Epithelial cell of esophagus (primary cell): ENCODE results near the gene C10orf53.
"Not testable (repeated sequence)": the region's sequence is repeated elsewhere in the genome, so short reads cannot be mapped to it uniquely, and the experiment has no call there.

Experiments
- DNase-seq: peaks from one replicate; pipeline ENCODE4 v3.0.0; 2010; ENCODE audit warnings: low read depth
- H3K4me3 ChIP-seq: 2 replicates; pipeline ENCODE4 v1.5.1; 2011; ENCODE audit warnings: mild to moderate bottlenecking, low read length, control low read depth
- CTCF ChIP-seq: IDR thresholded peaks from 2 replicates; pipeline ENCODE4 v1.5.1; 2011; ENCODE audit warnings: low read depth, mild to moderate bottlenecking, low read length, control low read depth, inconsistent platforms; ENCODE audit not compliant: insufficient read depth; ENCODE audit errors: missing control alignments

C10orf53 gene

DNA sequence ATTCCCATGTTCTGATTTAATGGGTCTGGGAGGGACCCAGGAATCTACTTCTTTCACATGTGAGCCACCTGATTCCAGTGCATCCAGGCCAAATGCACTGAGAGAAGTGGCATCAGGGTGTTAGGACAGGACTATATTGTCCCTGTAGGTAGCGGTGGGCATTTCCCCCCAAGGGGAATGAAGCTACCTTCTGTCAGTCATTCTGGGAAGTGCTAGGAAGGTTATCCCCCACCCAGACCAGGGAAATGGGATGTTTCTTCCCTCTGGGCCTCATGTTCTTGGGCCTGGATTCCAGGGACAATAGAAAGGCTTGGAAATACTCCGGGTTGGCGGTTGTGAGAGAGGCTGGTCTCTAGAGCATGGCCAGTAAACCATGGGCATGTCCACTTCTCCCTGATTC, 20.8 kb downstream of the C10orf53 start:
- TF ChIP-seq CTCF, result no peak
- no peak overlapping the region for H3K4me3 ChIP-seq
- DNase-seq, result no peak

- DNase-seq, result no peak
- TF ChIP-seq CTCF, result no peak
- H3K4me3 ChIP-seq, result no peak overlapping the region
Observed at GRCh38 chr10:49700997-49701396, 21.5 kb downstream of the C10orf53 start.

DNA sequence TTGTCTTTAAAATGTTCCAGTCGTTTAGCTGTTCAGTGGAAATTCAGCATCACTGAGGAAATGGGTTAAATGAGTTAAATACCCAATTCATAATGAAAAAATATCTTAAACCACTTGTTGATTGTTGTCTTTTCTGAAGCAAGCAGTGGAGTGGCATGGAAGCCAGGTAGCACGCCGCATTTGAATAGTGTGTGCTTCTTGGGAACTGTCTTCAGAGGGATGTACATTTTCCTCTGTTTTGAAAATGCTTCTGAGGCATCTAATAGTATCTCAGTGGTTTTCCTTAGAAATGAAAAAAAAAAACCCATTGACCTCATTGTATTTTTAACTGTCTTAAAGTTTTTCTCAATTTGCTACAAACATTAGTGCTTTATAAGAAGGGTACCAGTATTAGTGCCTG, 28.1 kb downstream of the C10orf53 start:
- DNase-seq, result no peak
- no peak for TF ChIP-seq CTCF
- H3K4me3 ChIP-seq, result no peak overlapping the region

GRCh38 chr10:49709934-49710333, 30.5 kb downstream of the C10orf53 start:
- no peak overlapping the region for H3K4me3 ChIP-seq
- DNase-seq, result no peak
- TF ChIP-seq CTCF, result no peak

DNA sequence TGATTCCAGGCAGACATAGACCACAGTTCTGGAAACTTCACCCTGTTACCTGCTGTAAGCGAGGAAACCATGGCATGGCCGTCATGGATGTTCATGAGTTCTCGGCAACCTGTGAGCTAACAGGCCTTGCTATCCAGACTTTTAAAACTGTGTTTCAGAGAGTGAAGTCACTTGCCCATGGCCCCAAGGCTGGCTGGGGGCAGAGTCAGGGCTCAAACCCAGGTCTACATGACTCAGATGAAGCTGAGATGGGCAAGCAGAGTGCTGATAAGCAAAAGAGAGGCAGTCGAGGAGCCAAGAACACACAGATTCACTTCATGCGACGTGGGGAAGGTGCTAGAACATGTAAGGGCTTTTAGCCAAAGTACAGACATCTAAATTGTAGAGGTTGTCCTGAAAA, 31.5 kb downstream of the C10orf53 start:
- no peak overlapping the region for H3K4me3 ChIP-seq
- no peak for DNase-seq
- no peak for TF ChIP-seq CTCF

DNA sequence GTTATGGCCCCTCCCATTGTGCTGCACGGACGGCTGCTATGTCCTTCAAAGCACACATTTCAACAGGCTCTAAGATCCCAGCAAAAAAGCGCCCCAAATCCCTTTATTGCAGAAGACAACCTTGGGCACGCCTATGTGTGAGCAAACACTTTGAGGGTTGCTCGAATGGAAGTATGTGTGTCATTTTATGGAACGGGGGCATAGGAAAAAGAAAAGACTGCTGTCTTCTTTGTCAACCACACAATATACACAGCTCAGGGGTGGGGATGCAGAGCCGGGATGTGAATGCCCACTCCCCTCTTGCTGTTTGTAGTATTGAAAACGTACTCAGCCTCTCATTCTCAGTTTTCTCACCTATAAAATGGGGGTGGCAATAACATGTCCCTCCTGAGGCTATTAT, 32.0 kb downstream of the C10orf53 start:
- TF ChIP-seq CTCF, result no peak
- DNase-seq, result no peak
- no peak overlapping the region for H3K4me3 ChIP-seq

DNA sequence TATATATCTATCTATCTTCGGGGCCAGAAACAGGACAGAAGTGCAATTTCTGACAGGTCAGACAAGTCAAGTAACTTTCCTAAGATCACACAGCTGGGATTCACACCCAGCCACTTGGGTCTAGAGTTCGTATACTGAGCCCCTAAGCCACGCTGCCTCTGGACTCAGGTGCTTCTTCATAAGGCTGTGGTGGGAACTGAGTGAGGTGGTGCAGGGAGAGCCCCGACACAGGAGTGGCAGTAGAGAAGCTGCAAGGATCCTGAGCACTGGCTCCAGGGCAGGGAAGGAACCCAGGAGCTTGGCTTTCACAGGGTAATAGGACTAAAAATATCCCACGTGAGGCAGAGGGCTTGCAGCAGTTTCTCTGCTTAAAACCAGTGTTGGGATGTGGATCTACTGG, 33.8 kb downstream of the C10orf53 start:
- no peak overlapping the region for H3K4me3 ChIP-seq
- no peak for TF ChIP-seq CTCF
- DNase-seq, result no peak

- DNase-seq, H3K4me3 ChIP-seq: not testable (repeated sequence)
Observed at GRCh38 chr10:49715157-49715556, 35.7 kb downstream of the C10orf53 start.
